IMR-90 (cell line): Measurements from ENCODE around the gene CDRT4. TPM values are rescaled to one million over a fixed set of nuclear protein-coding genes. Genes with fewer than 3 reads are reported as not detected.

Experiments used
- ATAC-seq: fragments of 200-7000 bp; cut with Tn5 transposase; 2 replicates; pipeline ENCODE4 v1.9.1; 2020; ENCODE audit warnings: low read depth, mild to moderate bottlenecking, moderate library complexity
- BruUV-seq: library from RNA; stranded (reverse); fragments of 400-500 nt; replicated peaks from 2 replicates; lab custom pipeline; 2021; lab: Mats Ljungman, UMichigan
- CTCF ChIA-PET: fragments of 300-600 bp; formaldehyde crosslinking; extraction: SDS; loops from one replicate; lab custom pipeline; 2021; ENCODE audit warnings: antibody characterized with exemption; lab: Yijun Ruan, JAX
- POLR2A ChIA-PET: fragments of 300-600 bp; sonication (Branson Sonifier 250); formaldehyde crosslinking; loops from one replicate; lab custom pipeline; 2022; ENCODE audit warnings: antibody characterized with exemption; ENCODE audit not compliant: unreplicated experiment; lab: Charles Lee
- DNase-seq: peaks from one replicate; pipeline ENCODE4 v3.0.0; 2013
- H2AFZ ChIP-seq: replicated peaks from 2 replicates; pipeline ENCODE3; 2013; ENCODE audit warnings: low read length, mild to moderate bottlenecking; ENCODE audit not compliant: poor library complexity
- H2AK5ac ChIP-seq: 2 replicates; pipeline ENCODE4 v1.6.1; 2013; ENCODE audit warnings: low read depth, low read length, inconsistent platforms
- H2AK9ac ChIP-seq: replicated peaks from 2 replicates; pipeline ENCODE3; 2013; ENCODE audit warnings: mild to moderate bottlenecking, low read depth, low read length, moderate library complexity; ENCODE audit not compliant: poor library complexity
- H2BK120ac ChIP-seq: 2 replicates; pipeline ENCODE4 v1.6.1; 2013; ENCODE audit warnings: low read depth, low read length, inconsistent platforms
- H2BK15ac ChIP-seq: 3 replicates; pipeline ENCODE4 v1.6.1; 2013; ENCODE audit warnings: low read depth, low read length, inconsistent platforms
- H2BK20ac ChIP-seq: 2 replicates; pipeline ENCODE4 v1.6.1; 2013; ENCODE audit warnings: low read depth, mild to moderate bottlenecking, inconsistent platforms, low read length, moderate library complexity
- H2BK5ac ChIP-seq: 2 replicates; pipeline ENCODE4 v1.6.1; 2013; ENCODE audit warnings: mild to moderate bottlenecking, low read depth, low read length, inconsistent platforms; ENCODE audit not compliant: poor library complexity, severe bottlenecking
- H3K14ac ChIP-seq: replicated peaks from 2 replicates; pipeline ENCODE4 v1.6.1; 2013; ENCODE audit warnings: low read depth, low read length, inconsistent platforms
- H3K18ac ChIP-seq: 2 replicates; pipeline ENCODE4 v1.6.1; 2013; ENCODE audit warnings: low read depth, low read length, control low read depth
- H3K23ac ChIP-seq: 2 replicates; pipeline ENCODE4 v1.6.1; 2013; ENCODE audit warnings: low read depth, low read length, inconsistent platforms
- H3K27ac ChIP-seq: 2 replicates; pipeline ENCODE4 v1.5.1; 2013; ENCODE audit warnings: mild to moderate bottlenecking, control low read depth, low read length; ENCODE audit not compliant: insufficient read depth
- H3K27me3 ChIP-seq: 2 replicates; pipeline ENCODE4 v1.6.1; 2013; ENCODE audit warnings: low read length; ENCODE audit not compliant: control insufficient read depth, insufficient read depth
- H3K36me3 ChIP-seq: 2 replicates; pipeline ENCODE4 v1.6.1; 2013; ENCODE audit warnings: low read length, mixed read lengths; ENCODE audit not compliant: control insufficient read depth, insufficient read depth
- H3K4ac ChIP-seq: 2 replicates; pipeline ENCODE4 v1.6.1; 2013; ENCODE audit warnings: low read depth, low read length, inconsistent platforms
- H3K4me1 ChIP-seq: 2 replicates; pipeline ENCODE4 v1.6.1; 2013; ENCODE audit warnings: low read length, mixed read lengths; ENCODE audit not compliant: control insufficient read depth, insufficient read depth
- H3K4me2 ChIP-seq: 2 replicates; pipeline ENCODE4 v1.6.1; 2013; ENCODE audit warnings: low read depth, mild to moderate bottlenecking, control low read depth, low read length, moderate library complexity
- H3K4me3 ChIP-seq: 2 replicates; pipeline ENCODE4 v1.5.1; 2013; ENCODE audit warnings: low read depth, mild to moderate bottlenecking, control low read depth, low read length, moderate library complexity; ENCODE audit not compliant: insufficient read depth
- H3K56ac ChIP-seq: 2 replicates; pipeline ENCODE4 v1.6.1; 2013; ENCODE audit warnings: low read length, inconsistent platforms; ENCODE audit not compliant: insufficient read depth; ENCODE audit errors: extremely low read depth
- H3K79me1 ChIP-seq, 2 experiments: 2 replicates each; pipeline ENCODE4 v1.6.1; 2013; ENCODE audit warnings: low read length in 2 of 2, inconsistent platforms in 1 of 2, low read depth in 1 of 2
- H3K9ac ChIP-seq: 2 replicates; pipeline ENCODE4 v1.6.1; 2013; ENCODE audit warnings: low read depth, low read length, control low read depth
- H3K9me1 ChIP-seq: 2 replicates; pipeline ENCODE4 v1.6.1; 2013; ENCODE audit warnings: low read length, inconsistent platforms; ENCODE audit not compliant: insufficient read depth
- H3K9me3 ChIP-seq: 2 replicates; pipeline ENCODE4 v1.6.1; 2013; ENCODE audit warnings: low read length; ENCODE audit not compliant: control insufficient read depth, insufficient read depth
- H4K20me1 ChIP-seq: 2 replicates; pipeline ENCODE4 v1.6.1; 2013; ENCODE audit warnings: low read length, inconsistent platforms; ENCODE audit not compliant: insufficient read depth
- H4K5ac ChIP-seq: 2 replicates; pipeline ENCODE4 v1.6.1; 2013; ENCODE audit warnings: mild to moderate bottlenecking, low read depth, low read length, control low read depth
- H4K8ac ChIP-seq, 2 experiments: 2 replicates each; pipeline ENCODE4 v1.6.1; 2013; ENCODE audit warnings: low read depth in 2 of 2, low read length in 2 of 2, control low read depth in 1 of 2, inconsistent platforms in 1 of 2
- H4K91ac ChIP-seq: 2 replicates; pipeline ENCODE4 v1.6.1; 2013; ENCODE audit warnings: low read depth, low read length, inconsistent platforms; ENCODE audit not compliant: insufficient read depth
- BHLHE40 ChIP-seq: fragments of 150-350 bp; IDR thresholded peaks from 2 replicates; pipeline ENCODE4 v1.6.1; 2016; ENCODE audit warnings: mild to moderate bottlenecking, low read depth, low read length
- CEBPB ChIP-seq: IDR thresholded peaks from 2 replicates; pipeline ENCODE4 v1.6.1; 2012; ENCODE audit warnings: low read depth, low read length, improper control_type of control experiment
- CHD1 ChIP-seq: IDR thresholded peaks from 2 replicates; pipeline ENCODE4 v1.6.1; 2012; ENCODE audit warnings: low read depth, low read length, improper control_type of control experiment
- CTCF ChIP-seq: conservative IDR thresholded peaks from 2 replicates; pipeline ENCODE4 v1.5.1; 2012; ENCODE audit warnings: mild to moderate bottlenecking, low read depth, low read length, improper control_type of control experiment
- ELK1 ChIP-seq: fragments of 150-350 bp; IDR thresholded peaks from 2 replicates; pipeline ENCODE4 v1.6.1; 2016; ENCODE audit warnings: low read depth, mild to moderate bottlenecking, low read length, moderate library complexity, borderline replicate concordance
- FOS ChIP-seq: fragments of 150-350 bp; IDR thresholded peaks from 2 replicates; pipeline ENCODE4 v1.6.1; 2016; ENCODE audit warnings: low read depth, low read length
- MAFK ChIP-seq: IDR thresholded peaks from 2 replicates; pipeline ENCODE4 v1.6.1; 2012; ENCODE audit warnings: low read depth, low read length, improper control_type of control experiment
- MAZ ChIP-seq: IDR thresholded peaks from 2 replicates; pipeline ENCODE4 v1.6.1; 2012; ENCODE audit warnings: low read depth, mild to moderate bottlenecking, low read length, improper control_type of control experiment, moderate library complexity, borderline replicate concordance
- MXI1 ChIP-seq: IDR thresholded peaks from 2 replicates; pipeline ENCODE4 v1.6.1; 2012; ENCODE audit warnings: low read depth, mild to moderate bottlenecking, low read length, moderate library complexity, borderline replicate concordance
- NFE2L2 ChIP-seq: fragments of 150-350 bp; IDR thresholded peaks from 2 replicates; pipeline ENCODE4 v1.6.1; 2016; ENCODE audit warnings: low read depth, mild to moderate bottlenecking, low read length
- POLR2A ChIP-seq: IDR thresholded peaks from 2 replicates; pipeline ENCODE4 v1.6.1; 2012; ENCODE audit warnings: mild to moderate bottlenecking, low read depth, low read length
- RAD21 ChIP-seq: IDR thresholded peaks from 2 replicates; pipeline ENCODE4 v1.6.1; 2012; ENCODE audit warnings: low read length, improper control_type of control experiment
- RCOR1 ChIP-seq: IDR thresholded peaks from 2 replicates; pipeline ENCODE4 v1.6.1; 2012; ENCODE audit warnings: mild to moderate bottlenecking, low read length, improper control_type of control experiment; ENCODE audit not compliant: insufficient replicate concordance
- RFX5 ChIP-seq: IDR thresholded peaks from 2 replicates; pipeline ENCODE4 v1.8.0; 2012; ENCODE audit warnings: low read depth, mild to moderate bottlenecking, low read length, moderate library complexity
- SMC3 ChIP-seq: fragments of 150-350 bp; IDR thresholded peaks from 2 replicates; pipeline ENCODE4 v1.6.1; 2016; ENCODE audit warnings: low read depth, mild to moderate bottlenecking, antibody characterized with exemption, low read length, moderate library complexity
- WGBS, 2 experiments: methylation state at CpG; one replicate each; pipeline versions ENCODE4 v1.1.5 to v1.1.7; 2013; ENCODE audit warnings: missing lambda C conversion rate in 2 of 2; ENCODE audit not compliant: insufficient read length in 1 of 2; ENCODE audit errors: extremely low coverage in 2 of 2; 5-methylcytosine and 5-hydroxymethylcytosine counted together
- dilution Hi-C: fragments of 300-500 bp; cut with HindIII; formaldehyde crosslinking; loops from one replicate; pipeline ENCODE4 v1.14.3; 2018; ENCODE audit warnings: low sequenced_read_pairs; ENCODE audit not compliant: unreplicated experiment
- in situ Hi-C: fragments of 300-500 bp; cut with MboI; formaldehyde crosslinking; loops from 3 replicates; pipeline ENCODE4 v1.14.3; 2019; ENCODE audit warnings: low sequenced_read_pairs, inconsistent platforms, mixed read lengths
- intact Hi-C: fragments of 100-400 bp; cut with micrococcal nuclease; formaldehyde crosslinking; loops from 2 replicates; pipeline ENCODE4 v1.10.0; 2022
- polyA plus RNA-seq, 3 experiments: library from polyadenylated mRNA; depleted of rRNA; stranded (reverse); fragments of >200 nt; gene quantifications; 2 replicates each; pipeline ENCODE4 v1.2.3, GENCODE V29; 2012; ENCODE audit warnings: low replicate concordance in 1 of 3
- total RNA-seq: library from RNA; depleted of rRNA; stranded (reverse); fragments of >200 nt; gene quantifications from 2 replicates; pipeline ENCODE4 v1.2.3, GENCODE V29; 2012
- TF ChIP-seq, protein P1 (sequence below): fragments of 150-350 bp; IDR thresholded peaks from 2 replicates; pipeline ENCODE4 v1.6.1; 2017; ENCODE audit warnings: mild to moderate bottlenecking, antibody characterized with exemption, low read length, low read depth

The CDRT4 gene
- total and polyA plus RNA-seq, 2 of the 4 experiments (the other 2 are of a cell fraction): 0.90 to 3.7 TPM

GRCh38 chr17:15469260-15469659 lies 1.8 kb upstream of the CDRT4 start:
- ATAC-seq: no peak
- Histone ChIP-seq H3K36me3 (no peaks in the 10 kb centered on the region), H3K56ac (no peak overlapping the region), H3K14ac (no peak overlapping the region), H2BK20ac (no peak overlapping the region), H3K27me3 (no peaks in the 10 kb centered on the region), H4K20me1 (peaks cover 3% of the 10 kb centered on the region; the same call in 1 of the 2 replicates), H3K23ac (no peak overlapping the region), H3K4ac (no peak overlapping the region), H2AK9ac (no peak overlapping the region), H3K9me1 (peaks cover 11% of the 10 kb centered on the region), H4K5ac (no peak overlapping the region), H2AFZ (no peak overlapping the region), H2BK5ac (no peak overlapping the region), H3K4me3 (no peak overlapping the region), H2BK15ac (no peak overlapping the region), H4K91ac (no peak overlapping the region), H3K4me2 (no peak overlapping the region), H3K9me3 (no peaks in the 10 kb centered on the region), H3K18ac (no peak overlapping the region), H3K79me1 (peaks cover 2 to 8% of the 10 kb centered on the region in 2 experiments; a peak in 1 of 4 replicates), H3K4me1 (peaks cover 5% of the 10 kb centered on the region; the same call in 1 of the 2 replicates), H2AK5ac (no peak overlapping the region), H3K27ac (no peak overlapping the region), H3K9ac (no peak overlapping the region), H4K8ac (no peak overlapping the region), H2BK120ac (no peak overlapping the region)
- 97% methylated on average over 6 of the region's 7 CpGs; no CpG with 5 or more reads in 1 of the 2 experiments for WGBS, 2 experiments
- TF ChIP-seq MAFK (no peak), NFE2L2 (no peak), MAZ (no peak), CHD1 (no peak), RAD21 (no peak), POLR2A (no peak), CEBPB (no peak), RFX5 (no peak), FOS (no peak), CTCF (no peak), RCOR1 (no peak), BHLHE40 (no peak), ELK1 (no peak), MXI1 (no peak), SMC3 (no peak)
- TF ChIP-seq, protein P1, sequence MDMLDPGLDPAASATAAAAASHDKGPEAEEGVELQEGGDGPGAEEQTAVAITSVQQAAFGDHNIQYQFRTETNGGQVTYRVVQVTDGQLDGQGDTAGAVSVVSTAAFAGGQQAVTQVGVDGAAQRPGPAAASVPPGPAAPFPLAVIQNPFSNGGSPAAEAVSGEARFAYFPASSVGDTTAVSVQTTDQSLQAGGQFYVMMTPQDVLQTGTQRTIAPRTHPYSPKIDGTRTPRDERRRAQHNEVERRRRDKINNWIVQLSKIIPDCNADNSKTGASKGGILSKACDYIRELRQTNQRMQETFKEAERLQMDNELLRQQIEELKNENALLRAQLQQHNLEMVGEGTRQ: no peak
- peak; percentile 52 for DNase-seq
- POLR2A ChIA-PET: no interaction called here
- intact Hi-C loops (no loop called here), dilution Hi-C loops (no loop called here), in situ Hi-C loops (no loop called here)
- CTCF ChIA-PET: no interaction called here
- no TSS peak for BruUV-seq
